Stomach (tissue), 4 donors: Measurements from ENCODE around the gene ETFB.

Source experiments
- CTCF ChIP-seq, 7 experiments: fragments of 450-650 bp in 4 of 7; fragments of 200-600 bp in 3 of 7; sonication (generic) in 3 of 7; IDR thresholded peaks; one replicate each; pipeline ENCODE4 v1.5.1; 2016 to 2019; ENCODE audit warnings: antibody characterized with exemption in 7 of 7, control low read depth in 2 of 7, mild to moderate bottlenecking in 1 of 7
- EP300 ChIP-seq: sonication (generic); formaldehyde crosslinking; IDR thresholded peaks from one replicate; pipeline ENCODE4 v1.6.1; 2017; ENCODE audit warnings: antibody characterized with exemption
- POLR2A ChIP-seq, 4 donors: fragments of 450-650 bp; IDR thresholded peaks; one replicate each; pipeline ENCODE4 v1.6.1; 2016; ENCODE audit warnings: antibody characterized with exemption in 4 of 4, control low read depth in 2 of 4, mild to moderate bottlenecking in 1 of 4, moderate library complexity in 1 of 4
- POLR2AphosphoS5 ChIP-seq, 3 donors: sonication (generic); formaldehyde crosslinking; IDR thresholded peaks; one replicate each; pipeline ENCODE4 v1.6.1; 2016; ENCODE audit warnings: antibody characterized with exemption in 3 of 3

GRCh38 chr19:51367255-51367564 is 1.0 kb upstream of the ETFB start:
- TF ChIP-seq CTCF (IDR thresholded peaks at IDR 0.05) (no peak), POLR2A (IDR thresholded peaks at IDR 0.05) (peak in 2 of 4 donors; percentile 17 to 76), POLR2AphosphoS5 (IDR thresholded peaks at IDR 0.05) (peak in 2 of 3 donors; percentile 97 to 98), EP300 (no peak)
